ENCODE data around the gene CFAP61. TPM values are rescaled to one million over a fixed set of nuclear protein-coding genes. Genes with fewer than 3 reads are reported as not detected.

The CFAP61 gene
- polyA plus RNA-seq, 3 donors = 3.5 to 4.2 (median 4.0) TPM

- DNase-seq (ENCODE audit: low read depth in 3 of 3, low spot score in 2 of 3) = no peak
Measured at GRCh38 chr20:20358801-20359200, 306.5 kb downstream of the CFAP61 start.

GRCh38 chr20:20359628-20360027, 307.3 kb downstream of the CFAP61 start:
- DNase-seq (ENCODE audit: low read depth in 3 of 3, low spot score in 2 of 3) = no peak

- peak in 1 of 3 donors; percentile 36 for DNase-seq (ENCODE audit: low read depth in 3 of 3, low spot score in 2 of 3)
Measured at GRCh38 chr20:20360464-20360863, 308.1 kb downstream of the CFAP61 start.

- DNase-seq (ENCODE audit: low read depth in 3 of 3, low spot score in 2 of 3) = no peak
Measured at GRCh38 chr20:20362774-20363433, 310.6 kb downstream of the CFAP61 start.

- no peak for DNase-seq (ENCODE audit: low read depth in 3 of 3, low spot score in 2 of 3)
Measured at GRCh38 chr20:20363434-20363798, 311.1 kb downstream of the CFAP61 start.

- DNase-seq (ENCODE audit: low read depth in 3 of 3, low spot score in 2 of 3) = no peak
Measured at GRCh38 chr20:20363799-20364592, 311.7 kb downstream of the CFAP61 start.

GRCh38 chr20:20364593-20365479, 312.5 kb downstream of the CFAP61 start:
- no peak for DNase-seq (ENCODE audit: low read depth in 3 of 3, low spot score in 2 of 3)

- no peak for DNase-seq (ENCODE audit: low read depth in 3 of 3, low spot score in 2 of 3)
Measured at GRCh38 chr20:20365480-20366161, 313.3 kb downstream of the CFAP61 start.

- DNase-seq (ENCODE audit: low read depth in 3 of 3, low spot score in 2 of 3) = no peak
Measured at GRCh38 chr20:20366551-20366875, 314.2 kb downstream of the CFAP61 start.

GRCh38 chr20:20366876-20367574, 314.7 kb downstream of the CFAP61 start:
- no peak for DNase-seq (ENCODE audit: low read depth in 3 of 3, low spot score in 2 of 3)

GRCh38 chr20:20367575-20368417, 315.5 kb downstream of the CFAP61 start, which contains the start of gene INSM1:
Gene INSM1, plus strand, starts transcription at chr20:20368104. Its CDS starts 164 bp downstream, at chr20:20368268.
- DNase-seq (ENCODE audit: low read depth in 3 of 3, low spot score in 2 of 3) = no peak

- DNase-seq (ENCODE audit: low read depth in 3 of 3, low spot score in 2 of 3) = no peak
Measured at GRCh38 chr20:20368418-20369249, 316.3 kb downstream of the CFAP61 start.

GRCh38 chr20:20369250-20370093, 317.1 kb downstream of the CFAP61 start:
- DNase-seq (ENCODE audit: low read depth in 3 of 3, low spot score in 2 of 3) = no peak

GRCh38 chr20:20370094-20370575, 317.8 kb downstream of the CFAP61 start:
- no peak for DNase-seq (ENCODE audit: low read depth in 3 of 3, low spot score in 2 of 3)

GRCh38 chr20:20371083-20371482, 318.8 kb downstream of the CFAP61 start:
- DNase-seq (ENCODE audit: low read depth in 3 of 3, low spot score in 2 of 3) = no peak

- DNase-seq (ENCODE audit: low read depth in 3 of 3, low spot score in 2 of 3) = no peak
Measured at GRCh38 chr20:20371681-20372080, 319.3 kb downstream of the CFAP61 start.

- no peak for DNase-seq (ENCODE audit: low read depth in 3 of 3, low spot score in 2 of 3)
Measured at GRCh38 chr20:20373091-20373571, 320.8 kb downstream of the CFAP61 start.

Measured in right renal cortex interstitium (tissue), 3 donors.